Esophagus mucosa (tissue), 1 donor: ENCODE results near the gene FFAR4. TPM values are rescaled to one million over a fixed set of nuclear protein-coding genes. Genes with fewer than 3 reads are reported as not detected.

Experiments
- ATAC-seq: fragments of 200-7000 bp; cut with Tn5 transposase; one replicate; pipeline ENCODE4 v1.9.1; 2020
- total RNA-seq: library from RNA; stranded (reverse); gene quantifications from one replicate; pipeline ENCODE4 v1.2.4, GENCODE V29; 2023
- donor health status: DM: yes; HTN: yes; CAD: no.

The FFAR4 gene
- total RNA-seq, 1 donor from 2014 or later, result 0.16 TPM

DNA sequence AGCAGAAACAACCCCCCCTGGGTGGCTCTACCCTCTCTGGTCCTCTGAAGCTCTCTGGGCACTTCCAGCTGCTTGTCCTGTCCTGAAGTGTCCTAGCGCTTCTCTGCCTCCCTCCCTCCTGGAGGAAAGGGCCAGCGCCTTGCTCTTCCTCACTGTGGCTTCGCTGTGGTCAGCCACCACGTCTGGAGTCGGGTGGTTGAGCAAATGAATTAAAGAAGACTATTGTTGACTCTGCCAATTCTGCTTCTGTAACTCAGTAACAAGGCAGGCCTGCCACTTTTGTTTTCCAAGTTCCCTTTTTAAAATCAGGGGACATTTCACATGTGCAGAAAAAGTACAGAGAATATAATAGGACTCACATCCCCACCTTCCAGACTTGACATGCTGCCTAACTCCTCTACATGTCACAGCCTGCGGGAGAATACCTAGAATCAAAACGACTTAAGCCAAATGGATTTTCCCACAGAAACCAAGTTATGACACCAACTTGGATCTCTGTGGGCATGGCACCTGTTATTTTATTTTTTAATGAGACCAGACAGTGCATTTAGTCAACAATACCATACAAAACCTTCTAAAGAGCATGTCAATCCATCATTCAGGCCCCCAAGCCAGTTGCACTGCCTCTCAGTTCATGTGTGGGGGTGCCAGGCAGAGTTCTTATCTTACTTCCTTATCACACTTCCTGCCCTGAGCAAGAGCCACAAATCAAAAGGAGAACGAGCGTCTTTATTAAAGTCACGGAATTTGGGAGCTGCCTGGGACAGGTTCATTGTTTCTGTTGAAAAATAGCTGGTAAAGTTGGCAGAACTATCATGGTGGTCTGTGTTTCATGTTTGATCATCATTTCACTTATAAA lies 6.8 kb downstream of the FFAR4 start:
- ATAC-seq, result no peak

DNA sequence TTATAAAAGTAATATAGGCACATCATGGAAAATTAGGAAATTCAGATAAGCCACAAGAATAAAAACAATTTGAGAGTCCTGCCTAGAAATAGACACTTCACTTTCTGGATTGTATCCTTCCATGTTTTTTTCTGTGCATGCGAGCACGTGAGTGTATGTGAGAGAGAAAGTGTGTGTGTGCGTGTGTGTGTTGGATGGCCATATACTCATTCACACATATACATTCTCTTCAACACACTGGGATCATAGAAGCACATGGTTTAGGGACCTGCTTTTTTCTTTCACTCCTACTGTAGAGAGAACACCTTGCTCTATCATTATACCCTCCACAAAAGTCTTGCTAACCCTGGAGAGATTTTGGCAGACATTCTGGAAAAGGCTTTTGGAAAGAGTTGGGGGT lies 7.5 kb downstream of the FFAR4 start:
- ATAC-seq, result no peak

DNA sequence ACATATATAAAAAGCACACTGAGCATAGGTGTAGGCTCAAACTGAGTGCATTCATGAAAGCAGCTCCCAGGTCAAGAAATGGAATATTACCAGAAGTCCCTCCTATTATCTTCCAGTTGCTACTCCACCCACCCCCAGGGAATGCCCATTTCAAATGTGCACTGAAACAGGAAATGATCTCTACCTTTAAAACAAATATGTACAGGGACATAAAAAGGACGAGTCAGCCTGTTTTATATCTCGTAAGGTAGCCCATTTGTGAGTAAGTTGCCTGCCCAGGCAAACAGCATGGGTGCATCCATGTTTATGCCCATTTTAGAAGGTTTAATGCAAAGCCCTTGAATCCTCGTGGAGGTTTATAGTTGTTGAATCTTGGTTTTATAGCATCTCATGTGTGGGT lies 10.4 kb downstream of the FFAR4 start:
- no peak for ATAC-seq

DNA sequence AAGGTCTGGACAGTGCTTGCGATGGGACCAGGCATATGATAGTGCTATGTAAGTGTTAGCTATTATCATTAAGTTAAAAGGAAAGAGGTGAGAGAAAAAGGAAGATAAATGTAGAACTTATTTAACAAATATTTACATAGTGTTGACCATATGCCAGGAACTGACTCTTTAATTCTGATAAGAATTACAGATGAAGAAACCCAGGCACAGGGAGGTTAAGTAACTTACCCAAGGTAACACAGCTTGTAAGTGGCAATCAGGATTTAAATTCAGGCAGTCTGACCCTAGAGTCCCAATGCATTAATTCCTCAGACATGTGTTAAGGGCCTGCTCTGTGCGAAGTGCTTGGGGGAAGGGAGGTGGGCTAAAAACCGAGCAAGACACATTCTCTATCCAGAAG lies 11.1 kb downstream of the FFAR4 start:
- no peak for ATAC-seq

- no peak for ATAC-seq
Measured at GRCh38 chr10:93579089-93579488, 12.6 kb downstream of the FFAR4 start.

GRCh38 chr10:93579985-93580711 lies 13.7 kb downstream of the FFAR4 start:
- ATAC-seq, result no peak

GRCh38 chr10:93580828-93581227 lies 14.4 kb downstream of the FFAR4 start:
- ATAC-seq, result no peak

DNA sequence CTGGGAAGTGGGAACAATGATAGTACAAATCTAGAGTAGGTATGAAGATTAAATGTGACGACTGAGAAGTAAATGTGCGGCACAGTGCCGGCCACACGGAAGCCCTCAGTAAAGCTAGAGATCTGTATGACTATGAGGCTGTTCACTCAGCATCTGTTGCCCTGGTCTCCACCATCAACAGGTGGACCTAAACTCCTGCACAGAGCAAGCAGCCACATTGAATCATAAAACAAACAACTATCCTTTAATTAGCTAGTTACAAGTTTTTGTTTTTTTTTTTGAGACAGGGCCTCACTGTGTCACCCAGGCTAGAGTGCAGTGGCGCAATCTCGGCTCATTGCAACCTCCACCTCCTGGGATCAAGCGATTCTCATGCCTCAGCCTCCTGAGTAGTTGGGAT lies 18.0 kb downstream of the FFAR4 start:
- no peak for ATAC-seq

DNA sequence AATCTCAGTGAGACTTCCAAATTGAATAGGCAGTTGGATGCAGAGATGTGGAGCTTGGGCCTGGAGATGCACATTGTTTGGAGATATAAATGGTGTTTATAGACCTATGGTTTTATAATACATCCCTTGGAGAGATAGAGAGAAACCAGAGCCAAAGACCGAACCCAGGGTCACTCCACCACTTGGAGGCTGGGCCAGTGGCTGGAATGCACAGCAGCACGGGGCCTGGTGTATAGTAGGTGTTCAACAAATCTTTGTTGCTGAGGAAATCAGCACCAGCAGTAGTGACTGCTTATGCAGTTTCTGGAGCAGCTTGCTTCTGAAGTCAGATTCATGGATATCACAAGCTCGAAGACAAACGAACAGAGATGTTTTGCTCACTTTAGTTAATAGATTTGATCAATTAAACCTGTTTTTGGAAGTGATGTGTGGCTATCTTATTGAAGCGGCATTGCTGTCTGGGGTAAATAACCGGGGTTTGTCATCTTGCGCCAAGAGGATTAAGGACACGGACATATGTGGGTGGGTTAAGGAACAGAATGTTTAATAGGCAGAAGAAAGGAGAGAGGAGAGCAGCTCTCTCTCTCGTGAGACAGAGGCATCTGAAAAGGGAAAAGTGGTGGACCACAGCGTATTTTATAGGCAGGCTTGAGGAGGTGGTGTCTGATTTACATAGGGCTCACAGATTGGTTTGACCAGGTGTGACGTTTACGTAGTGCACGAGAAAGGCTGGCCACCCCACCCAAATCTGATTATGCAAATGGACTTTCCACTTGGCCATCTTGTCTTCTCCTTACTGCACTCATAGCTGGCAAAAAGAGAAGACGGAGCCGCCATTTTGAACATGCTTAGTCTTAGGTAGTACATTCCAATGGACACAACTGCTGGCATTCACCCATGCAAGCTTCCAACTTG lies 23.4 kb downstream of the FFAR4 start:
- no peak for ATAC-seq

DNA sequence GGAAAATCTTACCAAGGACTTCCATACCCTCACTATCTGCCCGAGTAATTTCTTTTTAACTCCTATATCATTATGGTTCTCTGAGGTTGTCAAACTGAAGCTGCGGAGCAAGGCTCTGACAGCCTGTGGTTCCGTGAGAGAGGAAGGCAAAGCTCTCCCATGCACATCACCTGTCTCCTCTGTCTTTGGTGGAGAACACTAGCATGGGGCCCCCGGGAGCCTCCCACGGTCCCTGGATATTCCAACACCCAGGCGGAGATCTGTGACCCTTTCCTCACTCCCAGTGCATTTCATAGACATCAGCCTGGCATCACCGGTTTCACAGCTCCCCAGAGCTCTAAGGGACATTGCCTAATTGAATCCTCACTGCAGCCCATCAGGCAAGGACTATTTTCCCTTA lies 24.2 kb downstream of the FFAR4 start:
- ATAC-seq, result no peak

DNA sequence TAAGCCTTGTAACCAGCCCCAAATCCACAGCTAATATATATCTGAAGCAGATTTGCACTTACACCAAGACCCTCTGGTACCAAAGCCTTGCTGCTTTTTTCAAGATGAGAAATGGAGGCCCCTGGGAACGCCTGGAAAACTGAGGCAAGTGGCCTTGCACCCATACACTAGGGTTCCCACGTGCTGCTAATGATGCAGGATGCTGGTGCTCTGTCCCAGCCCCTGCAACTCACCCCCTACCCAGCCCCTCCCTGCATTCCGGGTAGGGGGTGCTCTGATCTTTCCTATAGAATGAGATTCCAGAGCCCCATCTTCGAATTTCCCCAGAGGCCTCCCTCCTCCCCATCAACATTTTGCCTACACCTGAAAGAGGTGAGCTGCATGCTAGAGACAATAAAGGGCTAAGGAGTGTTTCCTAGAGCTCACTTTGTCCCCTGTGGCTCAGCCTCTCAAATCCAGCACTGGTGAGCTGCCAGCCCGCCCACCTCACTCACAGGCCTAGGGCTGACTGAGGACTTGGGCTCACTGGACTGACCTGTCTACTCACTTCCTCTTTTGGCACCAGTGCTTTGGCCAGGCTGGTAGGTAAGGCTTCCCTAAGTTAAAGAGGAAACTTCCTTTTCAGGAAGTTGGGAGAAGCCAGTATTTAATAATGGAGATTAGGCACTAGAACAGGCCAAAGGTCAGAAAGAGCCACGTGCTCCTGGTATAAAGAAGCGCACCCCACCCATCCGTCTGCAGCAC lies 24.8 kb downstream of the FFAR4 start:
- ATAC-seq, result peak; percentile 42

GRCh38 chr10:93593254-93593653 lies 26.8 kb downstream of the FFAR4 start:
- no peak for ATAC-seq

DNA sequence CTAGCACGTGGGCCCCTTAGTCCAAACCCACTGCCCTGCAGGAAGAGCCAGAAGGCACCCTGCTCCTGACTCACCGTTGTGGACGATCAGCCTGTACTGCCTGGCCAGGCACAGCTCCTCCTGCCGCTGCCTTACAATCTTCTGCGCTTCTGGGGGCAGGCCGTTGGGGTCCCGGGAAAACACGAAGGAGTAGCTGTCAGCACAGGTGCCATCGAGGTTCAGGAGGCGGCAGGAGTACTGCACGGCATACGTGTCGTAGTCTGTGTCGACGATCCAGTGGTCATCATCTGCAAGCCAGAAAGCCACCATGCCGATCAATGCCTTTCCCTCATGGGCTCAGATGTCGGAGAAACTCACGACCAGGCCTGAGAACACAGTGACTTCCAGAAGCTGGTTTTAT lies 27.3 kb downstream of the FFAR4 start:
- no peak for ATAC-seq

DNA sequence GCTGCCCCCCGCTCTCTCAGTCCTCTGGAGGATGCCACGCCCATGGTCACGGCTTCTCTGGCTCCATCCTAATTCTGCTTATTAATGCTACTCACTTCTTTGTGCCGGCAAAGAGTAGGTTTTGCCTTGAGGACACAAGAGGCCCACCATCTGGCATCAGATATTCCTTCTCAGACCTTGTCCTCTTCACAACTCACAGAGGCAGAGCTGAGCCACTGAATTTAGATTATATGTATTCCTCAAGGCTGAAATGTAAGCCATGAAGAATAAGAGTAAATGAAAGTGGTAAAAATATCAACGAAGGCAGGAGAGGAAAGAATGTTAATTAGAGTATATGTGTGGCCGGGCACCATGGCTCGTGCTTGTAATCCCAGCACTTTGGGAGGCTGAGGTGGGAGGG lies 28.1 kb downstream of the FFAR4 start:
- ATAC-seq, result no peak

- ATAC-seq, result no peak
Measured at GRCh38 chr10:93595378-93596161, 29.1 kb downstream of the FFAR4 start.

DNA sequence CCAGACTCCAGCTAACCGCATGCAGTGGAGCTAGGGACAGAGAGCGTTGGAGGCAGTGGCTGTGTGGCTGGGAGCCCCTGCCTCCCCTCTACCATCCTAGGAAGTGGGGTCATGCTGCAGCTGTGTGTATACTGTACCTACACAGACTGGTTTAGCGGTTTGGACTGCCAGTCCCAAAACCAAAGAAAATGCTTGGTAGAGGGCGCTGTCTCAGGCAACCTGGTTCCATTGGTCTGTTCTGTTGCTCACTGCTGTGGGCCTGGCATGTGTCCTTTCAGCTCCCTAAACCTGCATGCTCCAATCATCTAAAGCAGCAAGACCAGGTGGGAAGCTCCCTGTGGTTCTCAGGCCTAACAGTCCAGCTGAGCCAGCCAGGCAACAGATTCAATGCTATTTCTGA lies 30.1 kb downstream of the FFAR4 start:
- no peak for ATAC-seq

GRCh38 chr10:93597075-93597599 lies 30.7 kb downstream of the FFAR4 start:
- ATAC-seq, result no peak

DNA sequence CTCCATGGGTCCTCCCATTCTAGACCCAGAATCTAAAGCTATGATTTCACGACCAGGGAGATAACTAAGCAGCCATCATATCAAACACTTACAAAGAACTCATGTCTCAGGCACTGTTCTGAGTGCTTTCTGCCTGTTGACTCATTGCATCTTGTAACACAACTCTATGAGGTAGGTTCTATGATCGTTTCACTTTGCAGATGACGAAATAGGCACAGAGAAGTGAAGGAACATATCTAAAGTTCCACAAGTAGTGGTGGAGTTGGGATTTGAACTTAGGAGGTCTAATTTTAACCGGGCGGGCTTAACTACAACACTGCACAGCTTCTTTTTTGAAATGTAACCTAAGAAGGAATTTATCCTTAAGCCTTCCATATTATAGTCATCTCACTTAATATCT lies 31.7 kb downstream of the FFAR4 start:
- ATAC-seq, result no peak

DNA sequence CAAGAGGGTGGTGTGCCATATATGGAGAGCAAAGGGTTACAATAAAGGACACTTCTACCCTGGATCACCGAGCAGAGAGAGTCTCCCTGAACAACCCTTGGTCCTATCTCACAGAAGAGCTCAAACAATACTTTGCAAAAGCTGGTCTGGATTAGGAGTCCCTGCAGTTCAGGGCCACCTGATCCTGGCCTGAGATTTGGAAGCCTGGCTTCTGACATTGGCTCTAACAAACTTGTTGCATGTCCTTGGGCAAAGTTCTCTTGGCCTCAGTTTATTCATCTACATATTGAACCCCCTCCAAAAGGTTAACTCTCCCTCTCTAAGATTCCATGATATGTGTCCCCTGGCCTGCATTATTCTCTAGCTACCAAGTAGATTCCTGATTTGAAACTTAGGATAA lies 32.9 kb downstream of the FFAR4 start:
- no peak for ATAC-seq

- ATAC-seq, result no peak
Measured at GRCh38 chr10:93599778-93600177, 33.3 kb downstream of the FFAR4 start.
